ENCODE data around the gene DOK7.

DNA sequence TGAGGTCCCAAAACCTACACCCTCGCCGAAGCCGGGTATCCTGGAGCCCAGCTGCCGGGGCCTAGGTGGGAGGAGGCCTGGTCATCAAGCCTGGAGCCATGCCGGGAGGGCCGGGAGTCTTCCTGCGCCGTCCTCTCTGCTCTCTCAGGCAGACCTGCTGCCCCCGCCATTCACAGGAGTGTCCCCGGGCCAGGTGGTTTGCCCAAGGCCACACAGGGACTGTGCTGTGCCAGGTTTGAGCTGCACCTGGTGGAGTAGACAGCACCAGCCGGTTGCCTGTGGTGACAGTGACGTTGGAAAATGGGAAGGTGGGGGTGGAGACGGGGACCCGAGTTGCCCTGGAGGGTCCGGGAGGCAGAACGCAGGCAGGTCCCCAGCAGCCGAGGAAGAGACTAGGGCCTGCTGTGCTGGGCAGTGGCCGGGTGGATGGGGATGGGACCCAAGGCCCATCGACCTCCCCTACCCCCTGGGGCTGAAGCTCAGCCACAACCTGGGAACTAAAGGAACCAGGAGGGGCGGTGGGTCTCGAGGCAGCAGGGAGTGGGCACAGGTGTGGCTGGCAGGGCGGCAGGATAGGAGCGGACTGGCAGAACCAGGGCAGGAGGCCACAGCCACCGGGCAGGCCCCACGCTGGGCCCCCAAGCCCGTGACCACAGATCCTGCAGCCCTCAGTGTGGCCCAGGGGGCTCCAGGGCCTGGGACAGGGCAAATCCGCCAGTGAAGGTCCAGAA, 9.5 kb downstream of the DOK7 start:
- no peak for TF ChIP-seq POLR2A (IDR thresholded peaks at IDR 0.05; ENCODE audit: low read depth, low read length)
- no peak for TF ChIP-seq POLR2AphosphoS5 (IDR thresholded peaks at IDR 0.05; ENCODE audit: low read depth, low read length)
- no peak for TF ChIP-seq TAF1 (IDR thresholded peaks at IDR 0.05; ENCODE audit: low read depth, low read length)
- no peak for TF ChIP-seq POU2F2 (IDR thresholded peaks at IDR 0.05; ENCODE audit: low read depth, low read length)
